HG03159 (cell line): ENCODE measurements around the gene SFRP5.

Experiments
- ATAC-seq: cut with Tn5 transposase; IDR thresholded peaks from one replicate; pipeline ENCODE4 v1.9.1; 2021; ENCODE audit warnings: mild to moderate bottlenecking, moderate library complexity; ENCODE audit not compliant: unreplicated experiment

The SFRP5 gene

GRCh38 chr10:97736902-97737769 lies 34.7 kb downstream of the SFRP5 start, which contains the start of gene ZFYVE27:
TSS of gene ZFYVE27 (plus strand) at chr10:97737128. CDS start at chr10:97738478, 1,350 bp downstream.
- peak; percentile 87 for ATAC-seq

GRCh38 chr10:97736403-97736901 lies 35.3 kb downstream of the SFRP5 start:
- ATAC-seq, result peak; percentile 12

- ATAC-seq, result no peak
These were observed 37.8 kb downstream of the SFRP5 start for GRCh38 chr10:97734021-97734420.

GRCh38 chr10:97733256-97733655 lies 38.5 kb downstream of the SFRP5 start:
- no peak for ATAC-seq

GRCh38 chr10:97732052-97732359 lies 39.8 kb downstream of the SFRP5 start:
- no peak for ATAC-seq

- no peak for ATAC-seq
These were observed 40.3 kb downstream of the SFRP5 start for GRCh38 chr10:97731346-97732051.

- ATAC-seq, result no peak
These were observed 42.8 kb downstream of the SFRP5 start for GRCh38 chr10:97729014-97729413.

GRCh38 chr10:97726636-97727178 lies 45.1 kb downstream of the SFRP5 start:
- ATAC-seq, result no peak

- no peak for ATAC-seq
These were observed 47.4 kb downstream of the SFRP5 start for GRCh38 chr10:97724341-97724941.

- no peak for ATAC-seq
These were observed 48.8 kb downstream of the SFRP5 start for GRCh38 chr10:97723001-97723400.

GRCh38 chr10:97721871-97722780 lies 49.7 kb downstream of the SFRP5 start:
- no peak for ATAC-seq

GRCh38 chr10:97719602-97720001 lies 52.2 kb downstream of the SFRP5 start:
- ATAC-seq, result no peak

GRCh38 chr10:97718659-97719142 lies 53.1 kb downstream of the SFRP5 start:
- no peak for ATAC-seq

GRCh38 chr10:97718178-97718577 lies 53.6 kb downstream of the SFRP5 start:
- ATAC-seq, result no peak

GRCh38 chr10:97717627-97718026 lies 54.2 kb downstream of the SFRP5 start:
- no peak for ATAC-seq
